ENCODE measurements around the gene MIPEP. TPM values are rescaled to one million over a fixed set of nuclear protein-coding genes. Genes with fewer than 3 reads are reported as not detected.

Gene MIPEP
- total and polyA plus RNA-seq, 9 of the 15 experiments (the other 6 are each of a cell fraction or from before 2014, with no cell fraction given): 1.7 to 19.3 (median 13.1) TPM

GRCh38 chr13:23722726-23723453 lies 166.3 kb downstream of the MIPEP start (continued):
- TF ChIP-seq, protein P1, sequence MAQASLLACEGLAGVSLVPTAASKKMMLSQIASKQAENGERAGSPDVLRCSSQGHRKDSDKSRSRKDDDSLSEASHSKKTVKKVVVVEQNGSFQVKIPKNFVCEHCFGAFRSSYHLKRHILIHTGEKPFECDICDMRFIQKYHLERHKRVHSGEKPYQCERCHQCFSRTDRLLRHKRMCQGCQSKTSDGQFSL (CRISPR knock-in tag; IDR thresholded peaks at IDR 0.05): no peak
- TF ChIP-seq, protein P1 (tag; IDR thresholded peaks at IDR 0.05): no peak
- no peak for TF ChIP-seq MLX (CRISPR knock-in tag; conservative IDR thresholded peaks at IDR 0.05)
- TF ChIP-seq RB1 (IDR thresholded peaks at IDR 0.05; ENCODE audit: low read depth): no peak
- TF ChIP-seq, protein P2, sequence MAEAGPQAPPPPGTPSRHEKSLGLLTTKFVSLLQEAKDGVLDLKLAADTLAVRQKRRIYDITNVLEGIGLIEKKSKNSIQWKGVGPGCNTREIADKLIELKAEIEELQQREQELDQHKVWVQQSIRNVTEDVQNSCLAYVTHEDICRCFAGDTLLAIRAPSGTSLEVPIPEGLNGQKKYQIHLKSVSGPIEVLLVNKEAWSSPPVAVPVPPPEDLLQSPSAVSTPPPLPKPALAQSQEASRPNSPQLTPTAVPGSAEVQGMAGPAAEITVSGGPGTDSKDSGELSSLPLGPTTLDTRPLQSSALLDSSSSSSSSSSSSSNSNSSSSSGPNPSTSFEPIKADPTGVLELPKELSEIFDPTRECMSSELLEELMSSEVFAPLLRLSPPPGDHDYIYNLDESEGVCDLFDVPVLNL (CRISPR knock-in tag; IDR thresholded peaks at IDR 0.05; ENCODE audit: low read depth): no peak
- TF ChIP-seq TAF9B (IDR thresholded peaks at IDR 0.05; ENCODE audit: partially characterized antibody): no peak
- no peak for TF ChIP-seq ZNF175 (CRISPR knock-in tag; IDR thresholded peaks at IDR 0.05; ENCODE audit: low read depth)

Measured in K562 (cell line).